Testis (tissue), 3 donors: ENCODE results near the gene BOLA3. TPM values are rescaled to one million over a fixed set of nuclear protein-coding genes. Genes with fewer than 3 reads are reported as not detected.

Experiments
- DNase-seq: peaks from one replicate; pipeline ENCODE4 v3.0.0-alpha.2; 2019
- H3K27ac ChIP-seq, 2 donors: fragments of 200-600 bp; sonication (generic); one replicate each; pipeline ENCODE4 v1.5.1; 2019
- H3K27me3 ChIP-seq: fragments of 200-600 bp; sonication (generic); one replicate; pipeline ENCODE4 v1.5.1; 2019
- H3K36me3 ChIP-seq: fragments of 200-600 bp; sonication (generic); one replicate; pipeline ENCODE4 v1.5.1; 2017; ENCODE audit warnings: low read depth; ENCODE audit errors: missing control alignments
- H3K4me1 ChIP-seq: fragments of 200-600 bp; sonication (generic); one replicate; pipeline ENCODE4 v1.5.1; 2019
- H3K4me3 ChIP-seq, 2 donors: fragments of 200-600 bp; sonication (generic); one replicate each; pipeline ENCODE4 v1.5.1; 2017 to 2019
- H3K9me3 ChIP-seq: fragments of 200-600 bp; sonication (generic); one replicate; pipeline ENCODE4 v1.5.1; 2017
- POLR2A ChIP-seq: fragments of 450-650 bp; IDR thresholded peaks from one replicate; pipeline ENCODE4 v1.6.1; 2017; ENCODE audit warnings: antibody characterized with exemption, mild to moderate bottlenecking, moderate library complexity
- WGBS, 2 donors: methylation state at CpG; one replicate each; pipeline ENCODE4 v1.1.5; 2018; 5-methylcytosine and 5-hydroxymethylcytosine counted together
- intact Hi-C: fragments of 100-400 bp; cut with DNase I; formaldehyde crosslinking; loops from one replicate; pipeline ENCODE4 v1.15.1; 2023; ENCODE audit warnings: low total_unique reads
- polyA plus RNA-seq: library from polyadenylated mRNA; stranded (reverse); fragments of 350-450 nt; fragmentation: Illumina TruSeq; extraction: RNeasy Lipid Tissue Mini Kit (QIAGEN cat#74804); gene quantifications from one replicate; pipeline ENCODE4 v1.2.3, GENCODE V29; 2014; ENCODE audit warnings: low read depth, low replicate concordance; ENCODE audit not compliant: insufficient read depth
- total RNA-seq, 2 donors: library from RNA; depleted of rRNA; stranded (reverse); fragments of >200 nt; gene quantifications; one replicate each; pipeline ENCODE4 v1.2.3, GENCODE V29; 2016
- TF ChIP-seq, protein P1 (sequence below), 3 experiments: fragments of 450-650 bp in 2 of 3; fragments of 200-600 bp in 1 of 3; sonication (generic) in 1 of 3; IDR thresholded peaks; one replicate each; pipeline ENCODE4 v1.5.1; 2016 to 2019; ENCODE audit warnings: antibody characterized with exemption in 3 of 3, mild to moderate bottlenecking in 2 of 3, moderate library complexity in 1 of 3

BOLA3 gene
- total and polyA plus RNA-seq, 3 donors from 2014 or later, result 40.2 to 56.2 (median 41.9) TPM

GRCh38 chr2:74097574-74097973 is 50.1 kb downstream of the BOLA3 start:
- H3K4me3 ChIP-seq, result no peak overlapping the region
- no peak for DNase-seq
- no peaks in the 10 kb centered on the region for H3K4me1 ChIP-seq
- H3K9me3 ChIP-seq, result no peaks in the 10 kb centered on the region
- intact Hi-C loops, result no loop called here
- TF ChIP-seq, protein P1, sequence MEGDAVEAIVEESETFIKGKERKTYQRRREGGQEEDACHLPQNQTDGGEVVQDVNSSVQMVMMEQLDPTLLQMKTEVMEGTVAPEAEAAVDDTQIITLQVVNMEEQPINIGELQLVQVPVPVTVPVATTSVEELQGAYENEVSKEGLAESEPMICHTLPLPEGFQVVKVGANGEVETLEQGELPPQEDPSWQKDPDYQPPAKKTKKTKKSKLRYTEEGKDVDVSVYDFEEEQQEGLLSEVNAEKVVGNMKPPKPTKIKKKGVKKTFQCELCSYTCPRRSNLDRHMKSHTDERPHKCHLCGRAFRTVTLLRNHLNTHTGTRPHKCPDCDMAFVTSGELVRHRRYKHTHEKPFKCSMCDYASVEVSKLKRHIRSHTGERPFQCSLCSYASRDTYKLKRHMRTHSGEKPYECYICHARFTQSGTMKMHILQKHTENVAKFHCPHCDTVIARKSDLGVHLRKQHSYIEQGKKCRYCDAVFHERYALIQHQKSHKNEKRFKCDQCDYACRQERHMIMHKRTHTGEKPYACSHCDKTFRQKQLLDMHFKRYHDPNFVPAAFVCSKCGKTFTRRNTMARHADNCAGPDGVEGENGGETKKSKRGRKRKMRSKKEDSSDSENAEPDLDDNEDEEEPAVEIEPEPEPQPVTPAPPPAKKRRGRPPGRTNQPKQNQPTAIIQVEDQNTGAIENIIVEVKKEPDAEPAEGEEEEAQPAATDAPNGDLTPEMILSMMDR (IDR thresholded peaks at IDR 0.05), result no peak
- TF ChIP-seq POLR2A, result no peak
- no peaks in the 10 kb centered on the region for H3K36me3 ChIP-seq
- H3K27me3 ChIP-seq, result no peaks in the 10 kb centered on the region
- H3K27ac ChIP-seq, result no peak overlapping the region
- WGBS, 2 donors, result 81 to 94% methylated on average over 6 of the region's 6 CpGs

- Histone ChIP-seq H3K36me3 (no peaks in the 10 kb centered on the region), H3K27me3 (no peaks in the 10 kb centered on the region), H3K4me3 (no peak overlapping the region), H3K27ac (no peak overlapping the region), H3K9me3 (no peaks in the 10 kb centered on the region), H3K4me1 (no peaks in the 10 kb centered on the region)
- 93 to 100% methylated on average over 2 of the region's 2 CpGs for WGBS, 2 donors
- intact Hi-C loops, result no loop called here
- TF ChIP-seq, protein P1 (IDR thresholded peaks at IDR 0.05), result no peak
- no peak for TF ChIP-seq POLR2A
- no peak for DNase-seq
Observed at GRCh38 chr2:74096052-74096451, 51.7 kb downstream of the BOLA3 start.

DNA sequence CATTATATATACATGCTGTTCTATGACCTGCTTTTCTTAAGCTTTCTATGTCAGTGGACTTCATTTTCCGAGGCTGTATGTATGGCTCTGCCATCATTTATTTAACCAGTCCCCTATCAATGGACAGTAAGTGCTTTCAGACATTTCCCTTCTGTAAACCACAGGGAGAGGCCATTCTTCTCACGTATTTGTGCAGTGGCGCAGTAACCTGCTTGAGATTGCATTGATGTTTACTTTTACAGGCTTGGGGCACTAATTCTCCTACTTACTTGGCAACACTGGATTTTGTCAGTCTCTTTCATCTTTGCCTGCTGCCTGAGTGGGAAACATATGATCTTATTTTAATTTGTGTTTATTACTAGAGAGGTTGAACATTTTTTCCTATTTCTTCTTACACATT is 52.1 kb downstream of the BOLA3 start:
- Histone ChIP-seq H3K4me1 (no peaks in the 10 kb centered on the region), H3K9me3 (no peaks in the 10 kb centered on the region), H3K27me3 (no peaks in the 10 kb centered on the region), H3K4me3 (no peak overlapping the region), H3K36me3 (no peaks in the 10 kb centered on the region), H3K27ac (no peak overlapping the region)
- intact Hi-C loops, result no loop called here
- DNase-seq, result no peak
- WGBS, 2 donors, result 87 to 93% methylated on average over 3 of the region's 3 CpGs
- TF ChIP-seq POLR2A, result no peak
- TF ChIP-seq, protein P1 (IDR thresholded peaks at IDR 0.05), result no peak

DNA sequence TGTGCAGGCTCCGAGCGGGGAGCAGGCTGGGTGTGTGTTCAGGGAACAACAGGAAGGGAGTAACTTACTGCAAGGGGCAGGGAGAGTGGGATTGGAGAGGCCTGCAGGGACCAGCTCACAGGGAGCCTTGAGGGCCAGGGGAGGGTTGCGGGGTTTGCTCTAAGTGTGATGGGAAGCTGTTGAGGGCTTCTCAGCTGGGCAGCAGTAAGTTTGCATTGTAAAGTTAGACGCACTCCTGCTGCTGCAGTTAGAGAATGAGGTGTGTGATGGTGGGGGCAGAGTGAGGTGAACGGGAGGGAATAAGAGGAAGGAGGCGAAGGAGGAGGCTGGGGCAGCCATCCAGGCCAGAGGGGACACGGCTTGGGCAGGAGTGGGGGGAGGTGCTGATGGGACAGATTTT is 53.4 kb downstream of the BOLA3 start:
- TF ChIP-seq, protein P1 (IDR thresholded peaks at IDR 0.05), result no peak
- no peak for TF ChIP-seq POLR2A
- H3K4me3 ChIP-seq, result no peak overlapping the region
- DNase-seq, result no peak
- no peaks in the 10 kb centered on the region for H3K9me3 ChIP-seq
- no peak overlapping the region for H3K27ac ChIP-seq
- no peaks in the 10 kb centered on the region for H3K27me3 ChIP-seq
- 87 to 96% methylated on average over 7 of the region's 7 CpGs for WGBS, 2 donors
- H3K36me3 ChIP-seq, result no peaks in the 10 kb centered on the region
- H3K4me1 ChIP-seq, result no peaks in the 10 kb centered on the region
- intact Hi-C loops, result no loop called here

DNA sequence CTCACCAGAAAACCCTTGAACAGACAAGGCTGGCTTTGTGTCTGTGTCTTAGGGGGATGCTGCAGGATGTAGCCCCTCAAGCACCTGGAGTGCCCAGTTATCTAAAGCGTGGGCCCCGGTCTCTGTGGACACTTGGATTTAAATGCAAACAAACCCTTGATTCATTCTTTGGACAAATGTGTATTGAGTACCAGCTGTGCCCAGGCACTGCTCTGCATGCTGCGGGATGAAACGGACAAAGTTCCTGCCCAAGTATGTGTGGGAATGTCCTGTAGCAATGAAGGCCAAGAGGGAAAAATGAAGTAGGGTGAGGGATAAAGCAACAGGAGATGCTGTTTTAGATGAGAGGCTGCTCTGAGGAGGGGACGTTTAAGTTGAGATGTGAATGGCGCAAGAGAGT is 53.9 kb downstream of the BOLA3 start:
- Histone ChIP-seq H3K36me3 (no peaks in the 10 kb centered on the region), H3K4me3 (no peak overlapping the region), H3K4me1 (no peaks in the 10 kb centered on the region), H3K27me3 (no peaks in the 10 kb centered on the region), H3K27ac (no peak overlapping the region), H3K9me3 (no peaks in the 10 kb centered on the region)
- intact Hi-C loops, result no loop called here
- 89 to 90% methylated on average over 6 of the region's 6 CpGs for WGBS, 2 donors
- no peak for TF ChIP-seq POLR2A
- TF ChIP-seq, protein P1 (IDR thresholded peaks at IDR 0.05), result no peak
- no peak for DNase-seq
